Loucy (cell line): ENCODE data around the gene SLC35F3.

Experiments
- EZH2phosphoT487 ChIP-seq: fragments of 200-600 bp; IDR thresholded peaks from 2 replicates; pipeline ENCODE4 v1.6.1; 2018; ENCODE audit warnings: antibody characterized with exemption, mild to moderate bottlenecking, moderate library complexity, borderline replicate concordance
- TF ChIP-seq, protein P1 (sequence below): fragments of 200-600 bp; sonication (generic); conservative IDR thresholded peaks from 2 replicates; pipeline ENCODE4 v1.5.1; 2014; ENCODE audit warnings: mild to moderate bottlenecking, antibody characterized with exemption, low read length

DNA sequence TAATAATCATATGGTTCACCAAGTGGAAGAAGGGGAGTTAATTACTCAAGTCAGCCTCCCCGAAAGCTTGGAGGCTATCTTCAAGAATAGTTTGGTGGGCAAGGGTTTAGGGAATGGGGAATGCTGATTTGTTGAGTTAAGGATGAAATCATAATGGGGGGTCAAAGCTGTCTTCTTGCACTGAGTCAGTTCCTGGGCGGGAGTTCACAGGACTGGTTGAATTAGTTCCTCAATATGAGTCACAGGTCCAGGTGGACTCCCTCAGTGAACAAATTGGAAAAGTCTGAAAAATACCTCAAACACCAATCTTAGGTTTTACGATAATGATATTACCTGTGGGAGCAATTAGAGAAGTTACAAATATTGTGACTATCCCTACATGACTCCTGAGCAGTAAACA lies 353.6 kb downstream of the SLC35F3 start:
- TF ChIP-seq, protein P1, sequence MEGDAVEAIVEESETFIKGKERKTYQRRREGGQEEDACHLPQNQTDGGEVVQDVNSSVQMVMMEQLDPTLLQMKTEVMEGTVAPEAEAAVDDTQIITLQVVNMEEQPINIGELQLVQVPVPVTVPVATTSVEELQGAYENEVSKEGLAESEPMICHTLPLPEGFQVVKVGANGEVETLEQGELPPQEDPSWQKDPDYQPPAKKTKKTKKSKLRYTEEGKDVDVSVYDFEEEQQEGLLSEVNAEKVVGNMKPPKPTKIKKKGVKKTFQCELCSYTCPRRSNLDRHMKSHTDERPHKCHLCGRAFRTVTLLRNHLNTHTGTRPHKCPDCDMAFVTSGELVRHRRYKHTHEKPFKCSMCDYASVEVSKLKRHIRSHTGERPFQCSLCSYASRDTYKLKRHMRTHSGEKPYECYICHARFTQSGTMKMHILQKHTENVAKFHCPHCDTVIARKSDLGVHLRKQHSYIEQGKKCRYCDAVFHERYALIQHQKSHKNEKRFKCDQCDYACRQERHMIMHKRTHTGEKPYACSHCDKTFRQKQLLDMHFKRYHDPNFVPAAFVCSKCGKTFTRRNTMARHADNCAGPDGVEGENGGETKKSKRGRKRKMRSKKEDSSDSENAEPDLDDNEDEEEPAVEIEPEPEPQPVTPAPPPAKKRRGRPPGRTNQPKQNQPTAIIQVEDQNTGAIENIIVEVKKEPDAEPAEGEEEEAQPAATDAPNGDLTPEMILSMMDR = no peak
- no peak for TF ChIP-seq EZH2phosphoT487
